NCI-H187 (cell line): ENCODE results near the gene ABCC2.
"Not testable (repeated sequence)": the region's sequence is repeated elsewhere in the genome, so short reads cannot be mapped to it uniquely, and the experiment has no call there.

Source experiments
- DNase-seq, 2 experiments: peaks; one replicate each; lab custom pipeline; 2025; lab: John Stamatoyannopoulos, UW

Gene ABCC2

DNA sequence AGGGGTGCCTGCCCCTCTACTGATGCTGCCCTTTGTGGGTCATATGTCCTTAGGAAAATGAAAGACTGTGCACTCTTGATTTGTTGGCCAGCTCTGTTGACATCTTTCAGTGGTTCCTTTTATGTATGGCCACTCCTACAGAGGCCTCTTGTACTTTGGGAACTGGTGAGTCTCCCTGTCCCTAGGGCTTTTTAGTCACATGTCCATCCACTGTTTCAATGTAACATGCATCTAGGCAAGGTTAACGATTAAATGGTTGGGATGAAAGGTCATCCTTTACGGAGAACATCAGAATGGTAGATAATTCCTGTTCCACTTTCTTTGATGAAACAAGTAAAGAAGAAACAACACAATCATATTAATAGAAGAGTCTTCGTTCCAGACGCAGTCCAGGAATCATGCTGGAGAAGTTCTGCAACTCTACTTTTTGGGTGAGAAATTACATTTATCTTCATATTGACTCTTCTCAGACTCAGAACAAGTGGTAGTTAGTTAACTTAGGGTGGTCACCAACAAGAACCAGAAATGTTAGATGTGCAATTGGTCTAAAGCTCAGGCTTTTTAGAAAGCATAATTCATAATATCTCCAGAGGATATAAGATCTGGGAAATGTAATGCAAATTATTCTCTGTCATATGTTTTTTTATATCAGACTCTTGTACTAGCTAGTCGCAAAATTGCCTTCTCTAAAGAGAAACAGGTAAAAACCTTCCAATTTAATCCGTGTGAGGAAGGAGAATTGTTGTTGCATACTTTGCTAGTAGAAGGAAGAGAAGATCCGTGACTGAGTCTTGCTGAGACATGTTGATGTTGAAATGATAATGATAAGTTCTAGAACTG is at the start of gene ABCC2:
Gene ABCC2, plus strand, starts transcription at position 194 of the 840 bp plus-strand sequence. Its CDS starts 205 bp downstream, at position 399.
- no peak for DNase-seq

DNA sequence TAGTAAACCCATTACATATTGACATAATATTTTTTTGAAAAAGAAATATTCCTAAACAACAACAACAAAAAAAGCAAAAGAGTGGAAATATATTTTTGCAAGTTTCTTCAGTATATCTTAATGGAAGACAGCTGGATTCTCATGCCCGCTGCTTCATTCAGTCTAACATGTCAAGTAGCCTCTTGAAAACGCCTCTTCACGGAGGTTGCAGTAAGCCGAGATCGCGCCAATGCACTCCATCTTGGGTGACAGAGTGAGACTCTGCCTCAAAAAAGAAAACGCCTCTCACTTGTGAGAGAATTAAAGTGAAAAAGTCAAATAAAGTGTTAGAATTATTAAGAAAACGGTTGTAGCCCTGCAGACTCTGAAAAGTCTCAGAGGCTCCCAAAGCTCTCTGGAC is 49.1 kb upstream of the ABCC2 start:
- peak in 1 of 2 experiments; percentile 56 for DNase-seq

DNA sequence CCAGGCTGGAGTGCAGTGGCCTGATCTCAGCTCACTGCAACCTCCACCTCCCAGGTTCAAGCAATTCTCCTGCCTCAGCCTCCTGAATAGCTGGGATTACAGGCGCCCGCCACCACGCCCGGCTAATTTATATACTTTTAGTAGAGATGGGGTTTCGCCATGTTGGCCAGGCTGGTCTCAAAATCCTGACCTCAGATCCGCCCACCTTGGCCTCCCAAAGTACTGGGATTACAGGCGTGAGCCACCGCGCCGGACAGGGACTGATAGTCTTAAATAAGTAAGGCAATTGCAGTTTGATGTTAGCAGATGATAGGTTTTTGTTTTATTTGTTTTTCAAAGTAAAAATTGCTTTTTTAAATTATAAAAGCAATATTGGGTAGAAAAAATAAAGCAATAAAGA is 48.3 kb upstream of the ABCC2 start:
- not testable (repeated sequence) for DNase-seq

DNA sequence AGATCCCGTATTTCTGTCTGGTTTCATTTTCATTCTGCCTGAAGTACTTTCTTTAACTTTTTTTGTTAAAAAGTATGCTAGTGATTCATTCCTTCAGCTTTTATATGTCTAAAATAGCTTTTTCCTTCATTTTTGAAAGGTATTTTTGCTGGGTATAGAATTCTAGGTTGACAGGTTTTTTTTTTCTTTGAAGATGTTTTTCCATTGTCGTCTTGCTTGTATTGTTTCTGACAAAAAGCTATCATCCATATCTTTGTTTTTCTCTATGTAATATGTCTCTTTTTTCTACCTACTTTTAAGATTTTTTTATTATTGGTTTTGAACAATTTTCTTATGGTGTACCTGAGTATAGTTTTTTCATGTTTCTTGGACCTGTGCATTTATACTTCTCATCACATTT is 42.2 kb upstream of the ABCC2 start:
- no peak for DNase-seq

DNA sequence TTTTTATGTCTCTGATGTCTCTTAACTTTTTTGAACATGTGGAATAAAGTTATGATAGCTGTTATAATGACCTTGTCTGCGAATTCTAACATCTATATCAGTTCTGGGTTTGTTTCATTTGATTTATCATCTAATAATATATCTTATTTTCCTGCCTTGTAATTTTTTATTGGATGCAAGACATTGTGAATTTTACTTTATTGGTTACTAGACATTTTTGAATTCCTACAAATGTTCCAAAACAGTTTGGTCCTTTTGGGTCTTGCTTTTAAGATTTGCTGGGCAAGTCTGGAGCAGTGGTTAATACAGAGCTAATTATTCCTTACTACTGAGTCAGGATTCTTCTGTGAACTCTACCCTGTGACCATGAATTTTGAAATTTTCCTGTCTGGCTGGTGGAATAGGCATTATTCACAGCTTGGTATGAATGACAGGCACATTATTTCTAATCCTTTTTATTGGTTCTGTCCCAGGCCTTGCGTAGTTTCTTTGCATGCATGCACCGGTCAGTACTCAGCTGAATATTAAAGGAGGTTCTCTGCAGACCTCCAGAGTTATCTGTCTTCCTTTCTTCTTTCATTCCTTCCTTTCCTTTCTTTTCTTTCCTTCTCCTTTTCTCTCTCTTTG is 41.4 kb upstream of the ABCC2 start:
- no peak for DNase-seq

DNA sequence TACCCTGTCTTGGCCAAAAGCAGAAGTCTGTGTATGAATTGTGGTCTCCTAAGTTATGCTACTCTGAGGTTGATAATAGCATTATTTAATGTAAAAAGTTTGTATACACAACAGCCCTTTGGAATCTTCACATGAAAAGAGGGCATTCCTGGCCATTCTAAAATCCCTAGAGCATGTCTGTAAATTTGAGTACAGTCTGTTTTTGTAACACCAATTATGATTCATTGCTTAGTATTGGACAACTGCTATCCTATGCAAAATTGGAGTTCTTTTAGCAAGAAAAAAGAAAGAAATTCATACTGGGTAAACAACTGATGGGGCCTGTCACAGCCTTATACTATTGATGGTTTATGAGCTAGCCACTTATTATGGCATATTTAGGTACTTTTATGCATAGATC is 40.2 kb upstream of the ABCC2 start:
- no peak for DNase-seq

DNA sequence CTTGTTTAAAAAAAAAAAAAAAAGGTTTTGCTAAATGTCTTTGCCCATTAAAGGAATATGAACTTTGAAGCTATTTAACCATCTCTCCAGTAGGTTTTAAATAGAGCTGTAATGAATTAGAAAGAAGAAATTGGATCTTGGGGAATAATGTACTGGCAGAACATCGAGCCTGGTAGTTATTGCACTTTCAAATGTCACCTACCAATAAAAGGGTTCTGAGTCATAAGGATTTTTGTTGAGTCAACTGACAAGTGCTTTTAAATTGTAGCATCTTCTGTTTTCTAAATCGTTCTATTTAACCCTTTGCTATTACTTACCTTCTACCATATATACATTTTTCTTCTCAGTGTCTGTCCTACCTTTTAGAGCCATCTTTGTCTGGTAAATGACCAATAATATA is 39.7 kb upstream of the ABCC2 start:
- DNase-seq = no peak

DNA sequence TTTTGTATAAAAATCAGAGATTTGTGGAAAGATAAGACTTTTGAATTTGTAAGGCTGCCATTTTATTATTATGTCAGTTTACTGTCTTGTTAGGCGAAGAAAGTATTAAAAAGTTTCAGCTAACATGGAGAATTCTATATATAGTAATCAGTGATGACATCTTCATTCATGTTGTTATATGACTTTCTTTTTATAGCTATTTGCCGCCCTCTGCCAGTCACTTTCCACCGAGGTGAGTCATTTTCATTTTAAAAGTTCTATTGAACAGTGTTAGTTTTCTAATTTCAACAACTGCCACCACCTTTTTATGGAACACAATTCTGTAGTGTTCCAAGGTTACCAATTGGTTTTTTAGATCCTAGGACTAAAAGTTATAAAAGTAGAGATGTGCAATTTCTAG is 38.6 kb upstream of the ABCC2 start:
- DNase-seq = no peak

DNA sequence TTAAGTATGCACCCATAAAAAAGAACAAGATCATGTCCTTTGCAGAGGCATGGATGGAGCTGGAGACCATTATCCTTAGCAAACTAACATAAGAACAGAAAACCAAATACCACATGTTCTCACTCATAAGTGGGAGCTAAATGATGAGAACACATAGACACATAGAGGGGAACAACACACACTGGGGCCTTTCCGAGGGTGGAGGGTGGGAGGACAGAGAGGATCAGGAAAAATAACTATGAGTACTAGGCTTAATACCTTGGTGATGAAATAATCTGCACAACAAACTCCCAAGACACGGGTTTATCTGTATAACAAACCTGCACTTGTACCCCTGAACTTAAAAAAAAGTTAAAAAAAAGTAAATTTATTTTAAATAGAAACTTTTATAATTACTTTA is 36.3 kb upstream of the ABCC2 start:
- not testable (repeated sequence) for DNase-seq

DNA sequence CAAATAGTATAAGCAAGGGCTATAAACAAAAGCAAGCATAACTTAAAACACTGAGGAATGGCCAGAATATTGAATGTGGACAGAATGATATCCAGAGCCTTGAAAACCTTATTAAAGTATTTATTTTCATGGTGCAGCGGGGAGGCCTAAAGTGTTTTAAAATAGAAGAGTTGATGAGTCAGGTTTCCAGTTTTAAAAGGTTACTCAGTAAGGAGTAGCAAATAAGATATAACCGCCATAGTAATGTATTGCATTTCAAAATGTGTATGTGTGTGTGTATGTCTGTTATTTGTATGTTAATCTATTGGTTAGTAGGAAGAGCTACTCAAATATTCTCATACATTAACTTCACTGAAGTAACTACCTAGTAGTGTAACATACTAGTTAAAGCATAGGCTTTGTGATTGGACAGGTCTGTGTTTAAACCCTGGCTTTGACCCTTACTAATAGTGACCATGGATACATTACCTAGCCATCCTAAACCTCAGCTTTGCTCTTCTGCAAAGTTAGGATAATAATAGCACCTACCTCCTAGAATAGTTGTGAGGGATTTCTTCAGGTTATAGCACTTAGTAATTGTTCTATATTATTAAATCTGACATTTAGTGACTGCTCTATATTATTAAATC is 33.5 kb upstream of the ABCC2 start:
- no peak for DNase-seq

DNA sequence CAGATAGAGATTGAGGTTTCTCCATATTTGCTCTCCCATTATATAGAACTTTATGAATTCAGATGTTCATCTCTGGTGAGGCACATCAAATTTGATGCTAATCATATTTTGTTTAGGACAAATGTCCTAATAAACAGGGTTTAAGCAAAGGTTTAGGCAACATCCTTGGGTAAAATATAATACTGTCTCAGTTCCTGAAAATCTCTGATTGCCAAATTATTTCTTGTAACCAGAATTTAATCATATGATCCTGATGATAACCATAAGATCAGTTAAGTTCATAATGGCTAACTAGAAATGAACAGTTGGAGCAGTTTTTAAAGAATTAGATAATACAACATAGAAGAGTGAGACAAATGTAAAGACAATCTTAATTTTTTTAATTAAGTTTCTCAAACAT is 31.8 kb upstream of the ABCC2 start:
- no peak for DNase-seq

DNA sequence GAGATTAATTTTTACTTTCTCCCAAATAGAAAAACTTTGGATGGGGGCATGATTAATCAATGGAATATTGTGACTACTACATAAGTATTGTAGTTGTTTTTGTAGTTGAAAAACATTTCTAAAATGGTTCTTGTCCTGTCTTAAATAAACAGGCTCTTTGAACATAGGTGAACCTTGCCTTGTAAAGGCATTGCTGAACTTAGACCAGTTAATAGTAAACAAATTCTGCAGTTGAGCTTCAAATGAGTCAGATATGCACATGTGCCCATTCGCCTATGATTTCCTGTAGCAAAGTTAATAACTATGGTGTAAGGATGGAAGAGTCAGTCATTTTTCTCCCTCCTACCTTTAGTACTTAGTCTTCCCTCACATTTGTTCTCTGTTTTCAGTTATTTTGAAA is 27.8 kb upstream of the ABCC2 start:
- DNase-seq = no peak

DNA sequence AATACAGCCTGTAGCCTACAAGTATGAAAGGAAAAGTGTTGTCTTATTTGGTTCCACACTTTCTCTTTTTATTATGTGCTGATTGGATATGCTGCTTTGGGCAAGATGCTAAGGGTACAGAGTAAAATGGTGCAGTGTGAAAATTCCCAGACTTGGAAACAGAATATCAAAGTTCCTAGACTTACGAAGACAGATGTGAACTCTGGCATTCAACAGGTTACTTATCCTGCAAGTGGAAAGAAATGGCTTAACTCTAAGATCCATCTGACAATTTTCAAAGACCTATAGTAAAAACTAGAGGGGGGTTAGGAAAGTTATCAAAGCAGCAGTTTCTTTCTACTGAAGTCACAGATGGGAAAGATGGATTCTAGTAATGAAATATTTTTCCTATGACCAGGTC is 26.3 kb upstream of the ABCC2 start:
- DNase-seq = no peak

DNA sequence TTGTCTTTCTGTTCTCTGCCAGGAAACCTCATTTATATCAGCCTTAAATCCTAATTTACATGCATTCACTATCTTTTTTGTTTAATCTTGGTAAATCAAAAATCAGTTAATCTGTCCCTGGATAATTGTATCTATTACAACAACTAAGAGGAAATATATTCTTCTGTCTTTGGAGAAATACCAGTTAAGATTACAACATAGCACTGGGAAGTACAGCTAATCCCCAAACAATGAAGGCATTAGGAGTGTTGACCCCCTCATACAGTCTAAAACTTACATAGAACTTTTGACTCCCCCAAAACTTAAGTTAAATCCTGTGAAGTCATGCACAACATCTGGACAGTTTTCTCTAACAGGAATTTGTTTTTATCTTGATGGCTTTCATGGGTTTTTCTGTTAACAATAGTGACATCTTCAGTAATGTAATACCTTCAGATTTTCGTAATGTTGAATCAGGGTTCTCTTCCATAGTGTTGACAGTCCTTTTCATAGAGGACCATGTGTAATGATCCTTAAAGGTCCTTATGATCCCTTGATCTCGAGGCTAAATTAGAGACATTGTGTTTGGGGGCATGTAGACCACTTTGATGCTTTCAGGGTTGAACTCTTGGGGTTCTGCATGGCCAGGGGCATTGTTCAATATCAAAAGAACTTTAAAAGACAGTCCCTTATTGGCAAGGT is 24.1 kb upstream of the ABCC2 start:
- DNase-seq = no peak

DNA sequence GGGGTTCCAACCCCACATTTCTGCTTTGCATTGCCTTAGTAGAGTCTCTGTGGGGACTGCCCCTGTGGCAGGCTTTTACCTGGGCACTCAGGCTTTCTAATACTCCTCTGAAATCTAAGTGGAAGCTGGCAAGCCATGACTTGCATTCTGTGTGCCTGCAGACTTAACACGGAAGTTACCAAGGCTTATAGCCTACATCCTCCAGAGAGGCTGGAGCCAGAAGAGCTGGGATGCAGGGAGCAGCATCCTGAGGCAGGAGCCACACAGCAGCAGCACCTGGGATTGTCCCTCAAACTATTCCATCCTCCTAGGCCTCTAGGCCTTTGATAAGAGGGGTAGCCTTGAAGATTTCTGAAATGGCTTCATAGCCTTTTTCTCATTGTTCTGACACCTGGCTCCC is 22.1 kb upstream of the ABCC2 start:
- no peak for DNase-seq

DNA sequence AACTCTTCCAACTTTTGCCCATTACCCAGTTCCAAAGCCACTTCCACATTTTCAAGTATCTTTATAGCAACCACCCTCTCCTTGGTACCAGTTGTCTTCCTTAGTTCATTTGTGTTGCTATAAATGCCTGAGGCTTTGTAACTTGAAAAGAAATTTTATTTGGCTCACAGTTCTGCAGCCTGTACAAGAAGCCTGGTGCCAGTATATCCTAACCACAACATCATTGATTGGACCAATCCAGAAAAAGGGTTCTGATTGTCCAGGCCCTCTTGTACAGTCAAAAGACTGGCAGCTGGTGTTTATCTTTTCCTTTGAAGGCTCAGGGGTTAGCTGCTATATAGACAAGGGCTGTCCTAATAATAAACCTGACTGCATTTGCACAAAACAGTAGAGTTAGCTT is 21.1 kb upstream of the ABCC2 start:
- no peak for DNase-seq

DNA sequence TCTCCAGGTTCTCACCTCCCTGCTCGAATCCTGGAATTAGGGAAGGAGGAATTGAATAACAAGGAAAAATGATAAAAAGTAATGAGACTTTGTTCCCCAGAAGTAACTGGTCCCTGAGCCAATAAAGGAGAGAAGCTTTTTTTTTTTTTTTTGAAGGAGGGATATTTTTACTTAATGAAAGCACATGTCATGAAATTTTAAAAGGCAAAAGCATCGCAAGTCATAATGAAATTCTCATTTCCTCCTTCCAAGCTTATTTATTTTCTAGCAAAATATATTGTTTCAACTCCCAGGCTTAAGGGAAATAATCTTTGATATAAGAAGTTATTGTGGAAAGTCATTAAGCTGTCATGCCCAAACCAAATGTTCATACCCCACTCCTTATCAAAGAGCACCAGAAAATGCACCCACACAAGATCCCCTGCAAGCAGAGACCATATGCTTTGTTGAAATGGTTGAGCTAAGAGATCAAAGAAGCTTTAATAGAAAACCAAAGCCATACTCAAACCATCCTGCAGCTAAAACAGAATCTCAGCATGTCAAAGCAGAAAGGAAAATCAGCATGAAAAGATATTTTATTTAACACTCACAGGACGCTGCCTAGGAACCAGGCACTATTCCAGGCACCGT is 16.7 kb upstream of the ABCC2 start:
- DNase-seq = no peak

DNA sequence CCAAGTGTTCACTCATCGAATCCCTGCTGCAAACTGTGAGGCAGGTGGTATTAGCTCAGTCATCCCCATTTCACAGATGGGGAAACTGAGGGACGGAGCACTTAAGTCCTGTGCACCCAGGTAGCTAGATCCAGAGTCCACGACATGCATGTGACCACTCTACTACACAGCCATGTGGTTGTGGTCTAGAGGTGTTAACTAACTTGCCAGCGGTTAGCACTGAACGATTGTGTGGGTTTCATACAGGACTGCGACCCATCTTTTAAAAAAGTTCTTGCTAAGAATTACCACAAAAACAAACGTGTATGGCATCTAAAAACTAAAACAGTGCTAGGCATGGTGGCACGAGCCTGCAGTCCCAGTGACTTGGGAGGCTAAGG is 16.1 kb upstream of the ABCC2 start:
- no peak for DNase-seq

DNA sequence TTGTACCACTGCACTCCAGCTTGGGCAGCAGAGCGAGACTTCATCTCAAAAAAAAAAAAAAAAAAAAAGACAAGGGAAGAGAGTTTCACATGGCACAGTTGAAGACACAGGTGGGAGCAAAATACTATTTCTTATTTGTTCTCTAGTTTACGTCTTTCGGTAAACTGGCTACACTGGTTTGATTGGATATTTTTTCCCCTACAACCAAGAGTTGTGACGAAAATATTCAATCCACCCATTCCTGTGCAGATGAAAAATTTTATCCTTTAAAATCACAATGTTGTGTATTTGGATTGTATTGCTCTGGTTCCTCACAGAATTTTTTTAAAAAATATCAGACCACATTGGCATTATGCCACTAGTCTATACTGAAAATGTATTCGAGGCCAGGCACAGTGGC is 14.5 kb upstream of the ABCC2 start:
- no peak for DNase-seq

DNA sequence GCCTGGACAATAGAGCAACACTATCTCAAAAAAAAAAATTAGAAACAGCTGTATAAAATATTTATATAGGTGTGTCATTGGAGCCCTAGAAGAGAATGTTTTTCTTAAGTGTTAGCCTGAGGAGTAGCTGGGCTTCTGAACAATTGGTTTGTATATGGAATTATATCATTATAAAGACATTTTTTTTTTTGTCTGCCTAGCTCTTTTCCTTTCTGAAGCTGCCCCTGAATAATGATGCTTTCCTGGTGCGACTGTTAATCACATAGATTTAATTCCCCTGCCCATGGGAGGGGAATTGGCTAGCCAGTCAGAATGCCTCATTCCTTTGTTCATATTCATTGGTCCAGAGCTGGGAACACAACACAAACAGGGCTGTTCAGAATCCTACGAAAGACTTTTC is 13.9 kb upstream of the ABCC2 start:
- no peak for DNase-seq

DNA sequence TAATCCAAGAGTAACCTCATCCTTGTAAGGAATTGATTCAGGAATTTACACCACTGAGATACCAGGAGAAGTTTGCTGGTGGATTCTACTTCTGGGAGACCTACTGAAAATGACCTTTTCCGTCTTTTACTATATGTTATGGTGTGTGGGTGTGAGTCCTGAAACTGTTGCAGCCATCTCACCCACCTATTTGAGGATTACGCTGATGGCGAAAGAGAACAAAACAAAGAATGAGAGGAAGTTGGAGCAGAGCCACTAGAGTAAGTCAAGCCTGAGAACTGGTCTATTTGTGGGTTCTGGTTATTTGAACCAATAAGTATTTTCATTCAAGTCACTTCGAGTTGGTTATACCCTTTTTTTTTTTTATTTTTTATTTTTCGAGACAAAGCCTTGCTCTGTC is 12.7 kb upstream of the ABCC2 start:
- DNase-seq = no peak

DNA sequence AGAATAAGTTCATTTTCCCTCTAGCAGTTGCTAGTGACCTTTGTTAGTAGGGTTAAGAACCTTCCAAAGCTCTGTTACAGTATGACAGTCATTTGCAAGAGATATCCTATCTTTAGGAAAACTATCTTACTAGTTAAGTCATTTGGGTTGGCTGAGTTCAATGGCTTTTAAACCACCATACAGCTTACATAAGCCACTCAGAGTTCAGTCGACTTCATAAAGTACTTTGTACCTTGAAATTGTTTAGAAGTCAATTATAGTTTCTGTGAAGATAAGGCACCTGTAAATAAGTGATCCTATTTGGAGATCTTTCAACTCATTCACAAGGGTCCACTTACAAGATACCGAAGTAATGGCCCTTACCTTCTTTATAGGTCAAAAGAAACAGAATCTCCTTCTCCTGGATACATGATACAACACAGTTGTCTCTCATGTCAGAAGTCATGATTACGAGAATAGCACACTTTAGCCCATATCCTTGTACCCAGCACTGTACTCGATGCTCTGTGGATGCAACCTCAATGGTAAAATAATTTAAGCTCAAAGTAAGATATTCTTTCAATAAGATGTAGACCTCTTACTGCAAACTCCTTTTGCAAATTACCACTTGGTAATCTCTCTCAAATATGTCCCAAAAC is 11.9 kb upstream of the ABCC2 start:
- no peak for DNase-seq
